Measurements from ENCODE around the gene ADAMTS3.

DNA sequence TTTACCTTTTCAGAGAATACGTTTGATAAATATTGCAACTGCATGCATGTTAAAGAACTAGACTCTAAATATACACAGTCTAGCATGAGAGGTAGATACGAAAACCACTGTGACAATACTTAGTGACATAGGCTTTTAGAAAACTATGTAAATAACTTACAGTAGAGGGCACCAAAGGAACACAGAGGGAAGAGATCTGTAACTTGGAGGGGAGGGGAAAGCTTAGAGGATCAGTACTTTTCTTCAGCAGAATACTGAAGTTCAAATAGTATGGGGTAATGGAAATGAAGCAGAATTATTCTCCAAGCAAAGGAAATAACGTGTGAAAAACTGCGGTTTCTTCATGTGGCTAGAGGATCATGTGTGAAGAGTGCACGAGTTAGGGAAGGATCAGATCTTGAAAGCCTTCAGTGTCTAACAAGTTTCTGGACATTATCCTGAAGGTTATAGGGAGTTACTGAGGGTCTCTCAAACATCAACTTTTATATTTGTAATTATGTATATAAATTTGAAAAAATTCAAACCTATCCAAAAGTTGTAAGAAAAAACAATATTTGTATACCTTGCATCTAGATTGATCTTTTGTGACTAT is 273.0 kb downstream of the ADAMTS3 start:
- TF ChIP-seq, protein P1, sequence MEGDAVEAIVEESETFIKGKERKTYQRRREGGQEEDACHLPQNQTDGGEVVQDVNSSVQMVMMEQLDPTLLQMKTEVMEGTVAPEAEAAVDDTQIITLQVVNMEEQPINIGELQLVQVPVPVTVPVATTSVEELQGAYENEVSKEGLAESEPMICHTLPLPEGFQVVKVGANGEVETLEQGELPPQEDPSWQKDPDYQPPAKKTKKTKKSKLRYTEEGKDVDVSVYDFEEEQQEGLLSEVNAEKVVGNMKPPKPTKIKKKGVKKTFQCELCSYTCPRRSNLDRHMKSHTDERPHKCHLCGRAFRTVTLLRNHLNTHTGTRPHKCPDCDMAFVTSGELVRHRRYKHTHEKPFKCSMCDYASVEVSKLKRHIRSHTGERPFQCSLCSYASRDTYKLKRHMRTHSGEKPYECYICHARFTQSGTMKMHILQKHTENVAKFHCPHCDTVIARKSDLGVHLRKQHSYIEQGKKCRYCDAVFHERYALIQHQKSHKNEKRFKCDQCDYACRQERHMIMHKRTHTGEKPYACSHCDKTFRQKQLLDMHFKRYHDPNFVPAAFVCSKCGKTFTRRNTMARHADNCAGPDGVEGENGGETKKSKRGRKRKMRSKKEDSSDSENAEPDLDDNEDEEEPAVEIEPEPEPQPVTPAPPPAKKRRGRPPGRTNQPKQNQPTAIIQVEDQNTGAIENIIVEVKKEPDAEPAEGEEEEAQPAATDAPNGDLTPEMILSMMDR (IDR thresholded peaks at IDR 0.05): peak in 2 of 3 experiments; percentile 26 to 50
- no peak for TF ChIP-seq POLR2A (IDR thresholded peaks at IDR 0.05)
